DND-41 (cell line): ENCODE data around the gene CHRNE.

ENCODE experiments used
- ATAC-seq: fragments of 200-7000 bp; cut with Tn5 transposase; 3 replicates; pipeline ENCODE4 v1.9.1; 2021; ENCODE audit warnings: low read depth; ENCODE audit not compliant: insufficient read depth
- DNase-seq: peaks from one replicate; pipeline ENCODE4 v3.0.0-alpha.2; 2020
- H2AFZ ChIP-seq: 2 replicates; pipeline ENCODE4 v1.6.0; 2012; ENCODE audit warnings: low read depth, low read length
- H3K27ac ChIP-seq: 2 replicates; pipeline ENCODE4 v1.5.1; 2012; ENCODE audit warnings: low read length, inconsistent platforms
- H3K27me3 ChIP-seq: fragments of 200-600 bp; sonication (generic); 2 replicates; pipeline ENCODE4 v1.6.0; 2012; ENCODE audit warnings: low read length, mild to moderate bottlenecking, inconsistent platforms; ENCODE audit not compliant: insufficient read depth, poor library complexity
- H3K36me3 ChIP-seq: 2 replicates; pipeline ENCODE4 v1.5.1; 2012; ENCODE audit warnings: low read length, inconsistent platforms; ENCODE audit not compliant: insufficient read depth
- H3K4me1 ChIP-seq: 2 replicates; pipeline ENCODE4 v1.5.1; 2012; ENCODE audit warnings: mild to moderate bottlenecking, low read length; ENCODE audit not compliant: insufficient read depth
- H3K4me2 ChIP-seq: 2 replicates; pipeline ENCODE4 v1.6.0; 2012; ENCODE audit warnings: mild to moderate bottlenecking, moderate library complexity, low read length, inconsistent platforms; ENCODE audit not compliant: insufficient read depth
- H3K4me3 ChIP-seq, 2 experiments: fragments of 200-600 bp in 1 of 2; shearing (Covaris generic) in 1 of 2; 2 replicates each; pipeline ENCODE4 v1.5.1; 2012 to 2016; ENCODE audit warnings: inconsistent platforms in 2 of 2, low read length in 2 of 2, mild to moderate bottlenecking in 2 of 2, low read depth in 1 of 2, moderate library complexity in 1 of 2
- H3K79me2 ChIP-seq: 2 replicates; pipeline ENCODE4 v1.6.0; 2012; ENCODE audit warnings: low read length, inconsistent platforms; ENCODE audit not compliant: insufficient read depth
- H3K9ac ChIP-seq: 2 replicates; pipeline ENCODE4 v1.6.0; 2012; ENCODE audit warnings: low read depth, mild to moderate bottlenecking, inconsistent platforms, low read length, moderate library complexity
- H3K9me3 ChIP-seq: 2 replicates; pipeline ENCODE4 v1.5.1; 2012; ENCODE audit warnings: low read length, moderate library complexity, mild to moderate bottlenecking, inconsistent platforms; ENCODE audit not compliant: insufficient read depth, severe bottlenecking
- H4K20me1 ChIP-seq: 2 replicates; pipeline ENCODE4 v1.6.0; 2012; ENCODE audit warnings: low read length; ENCODE audit not compliant: insufficient read depth
- CTCF ChIP-seq: IDR thresholded peaks from 2 replicates; pipeline ENCODE4 v1.5.1; 2012; ENCODE audit warnings: borderline replicate concordance, low read length, moderate library complexity, mild to moderate bottlenecking; ENCODE audit not compliant: poor library complexity, severe bottlenecking; ENCODE audit errors: extremely low read depth
- EZH2 ChIP-seq: IDR thresholded peaks from 3 replicates; pipeline ENCODE4 v1.6.1; 2012; ENCODE audit warnings: borderline replicate concordance, low read depth, mild to moderate bottlenecking, moderate library complexity, low read length, inconsistent platforms; ENCODE audit not compliant: severe bottlenecking

Gene CHRNE

GRCh38 chr17:4887581-4887980 is 15.3 kb downstream of the CHRNE start:
- no peak overlapping the region for H3K27ac ChIP-seq
- no peak overlapping the region for H3K4me3 ChIP-seq
- H4K20me1 ChIP-seq, result peaks cover 5% of the 10 kb centered on the region; the same call in 1 of the 2 replicates
- TF ChIP-seq CTCF, result no peak
- no peak for TF ChIP-seq EZH2
- H3K27me3 ChIP-seq, result no peaks in the 10 kb centered on the region
- DNase-seq (no peak), ATAC-seq (no peak)
- no peak overlapping the region for H2AFZ ChIP-seq
- H3K36me3 ChIP-seq, result peaks cover 81% of the 10 kb centered on the region
- no peak overlapping the region for H3K9ac ChIP-seq
- no peaks in the 10 kb centered on the region for H3K9me3 ChIP-seq
- no peaks in the 10 kb centered on the region for H3K4me1 ChIP-seq
- H3K4me2 ChIP-seq, result no peak overlapping the region
- no peaks in the 10 kb centered on the region for H3K79me2 ChIP-seq

- Histone ChIP-seq H2AFZ (no peak overlapping the region), H3K9me3 (no peaks in the 10 kb centered on the region), H3K27ac (no peak overlapping the region), H3K9ac (no peak overlapping the region), H3K79me2 (no peaks in the 10 kb centered on the region), H4K20me1 (peaks cover 7% of the 10 kb centered on the region), H3K4me3 (no peak overlapping the region), H3K36me3 (peaks cover 82% of the 10 kb centered on the region), H3K4me2 (no peak overlapping the region), H3K4me1 (no peaks in the 10 kb centered on the region), H3K27me3 (no peaks in the 10 kb centered on the region)
- TF ChIP-seq CTCF, result no peak
- no peak for TF ChIP-seq EZH2
- DNase-seq, result no peak
- ATAC-seq, result no peak
Measured at GRCh38 chr17:4886830-4887229, 16.1 kb downstream of the CHRNE start.

GRCh38 chr17:4884489-4884888 is 18.4 kb downstream of the CHRNE start:
- ATAC-seq (no peak), DNase-seq (no peak)
- Histone ChIP-seq H2AFZ (no peak overlapping the region), H3K9me3 (no peaks in the 10 kb centered on the region), H3K36me3 (peaks cover 78% of the 10 kb centered on the region), H3K4me1 (no peaks in the 10 kb centered on the region), H3K27ac (no peak overlapping the region), H4K20me1 (peaks cover 7% of the 10 kb centered on the region), H3K27me3 (no peaks in the 10 kb centered on the region), H3K4me3 (no peak overlapping the region), H3K79me2 (no peaks in the 10 kb centered on the region), H3K9ac (no peak overlapping the region), H3K4me2 (no peak overlapping the region)
- TF ChIP-seq CTCF (no peak), EZH2 (no peak)
